ENCODE data around the gene TMEM54.

TMEM54 gene

DNA sequence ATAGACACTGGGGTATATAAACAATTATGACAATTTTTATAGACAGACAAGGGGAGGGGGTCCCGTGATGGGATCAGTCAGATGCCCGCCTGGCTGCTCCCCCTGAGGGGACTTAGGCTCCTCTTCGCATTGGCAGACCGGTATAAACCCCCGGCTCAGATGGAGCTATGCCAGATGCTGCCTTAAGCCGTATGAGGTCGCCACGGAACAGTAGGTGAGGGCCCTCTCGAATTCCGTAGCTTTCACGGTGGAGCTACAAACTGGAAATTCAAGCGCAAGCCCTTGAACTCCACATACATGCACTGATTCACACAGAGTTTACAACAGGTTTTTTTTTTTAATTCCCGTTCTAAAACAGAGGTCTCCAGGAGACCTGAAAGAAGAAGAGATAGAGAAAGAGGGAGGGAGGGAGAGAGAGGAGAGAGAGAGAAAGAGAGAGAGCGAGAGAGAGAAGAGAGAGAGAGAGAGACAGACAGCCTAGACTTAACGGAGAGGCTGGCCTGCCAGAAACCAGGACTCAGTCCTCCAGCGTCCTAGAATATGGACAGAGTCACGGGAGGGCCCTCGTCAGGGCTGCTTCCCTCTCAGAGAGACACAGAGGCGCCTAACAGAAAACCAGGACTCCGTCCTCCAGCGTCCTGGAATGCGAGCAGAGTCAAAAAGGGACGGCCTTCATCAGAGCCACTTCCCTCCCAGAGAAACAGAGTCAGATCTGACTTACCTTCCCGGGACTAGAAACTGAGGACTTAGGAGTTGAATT is 24.4 kb upstream of the TMEM54 start:
- POLR2A ChIA-PET, result interaction anchor here (0.7 kb wide), 1 partner anchor 201 kb away, joined by 7 read pairs; no protein-coding TSS in a partner anchor
- Histone ChIP-seq H3K9me3 (ENCODE audit: control insufficient read depth, insufficient read depth, low read depth, low read length) (no peaks in the 10 kb centered on the region), H3K4me1 (ENCODE audit: control insufficient read depth, insufficient read depth, low read length) (no peaks in the 10 kb centered on the region), H3K27ac (ENCODE audit: extremely low read depth, low read depth, low read length) (no peak overlapping the region), H3K36me3 (ENCODE audit: control insufficient read depth in 2 of 2, insufficient read depth in 1 of 2, low read length in 2 of 2) (no peaks in the 10 kb centered on the region), H3K4me3 (ENCODE audit: low read depth, low read length) (no peak overlapping the region)
- CTCF ChIA-PET, result interaction anchor here (0.6 kb wide), 1 partner anchor 17 kb away, joined by 3 read pairs; no protein-coding TSS in a partner anchor
- 0 out of 2 replicates have a peak, but pooled peaks have one; percentile 16 for TF ChIP-seq GLIS1 (tag by site-specific recombination; IDR thresholded peaks at IDR 0.05)
- TF ChIP-seq, protein P1, sequence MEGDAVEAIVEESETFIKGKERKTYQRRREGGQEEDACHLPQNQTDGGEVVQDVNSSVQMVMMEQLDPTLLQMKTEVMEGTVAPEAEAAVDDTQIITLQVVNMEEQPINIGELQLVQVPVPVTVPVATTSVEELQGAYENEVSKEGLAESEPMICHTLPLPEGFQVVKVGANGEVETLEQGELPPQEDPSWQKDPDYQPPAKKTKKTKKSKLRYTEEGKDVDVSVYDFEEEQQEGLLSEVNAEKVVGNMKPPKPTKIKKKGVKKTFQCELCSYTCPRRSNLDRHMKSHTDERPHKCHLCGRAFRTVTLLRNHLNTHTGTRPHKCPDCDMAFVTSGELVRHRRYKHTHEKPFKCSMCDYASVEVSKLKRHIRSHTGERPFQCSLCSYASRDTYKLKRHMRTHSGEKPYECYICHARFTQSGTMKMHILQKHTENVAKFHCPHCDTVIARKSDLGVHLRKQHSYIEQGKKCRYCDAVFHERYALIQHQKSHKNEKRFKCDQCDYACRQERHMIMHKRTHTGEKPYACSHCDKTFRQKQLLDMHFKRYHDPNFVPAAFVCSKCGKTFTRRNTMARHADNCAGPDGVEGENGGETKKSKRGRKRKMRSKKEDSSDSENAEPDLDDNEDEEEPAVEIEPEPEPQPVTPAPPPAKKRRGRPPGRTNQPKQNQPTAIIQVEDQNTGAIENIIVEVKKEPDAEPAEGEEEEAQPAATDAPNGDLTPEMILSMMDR (tag by site-specific recombination; IDR thresholded peaks at IDR 0.05), result no peak
- no peak for TF ChIP-seq ZNF561 (tag by site-specific recombination; IDR thresholded peaks at IDR 0.05; ENCODE audit: borderline replicate concordance)
- TF ChIP-seq ZNF596 (tag by site-specific recombination; IDR thresholded peaks at IDR 0.05), result peak; percentile 98
- TF ChIP-seq SCRT2 (tag by site-specific recombination; IDR thresholded peaks at IDR 0.05), result no peak
- TF ChIP-seq, protein P2, sequence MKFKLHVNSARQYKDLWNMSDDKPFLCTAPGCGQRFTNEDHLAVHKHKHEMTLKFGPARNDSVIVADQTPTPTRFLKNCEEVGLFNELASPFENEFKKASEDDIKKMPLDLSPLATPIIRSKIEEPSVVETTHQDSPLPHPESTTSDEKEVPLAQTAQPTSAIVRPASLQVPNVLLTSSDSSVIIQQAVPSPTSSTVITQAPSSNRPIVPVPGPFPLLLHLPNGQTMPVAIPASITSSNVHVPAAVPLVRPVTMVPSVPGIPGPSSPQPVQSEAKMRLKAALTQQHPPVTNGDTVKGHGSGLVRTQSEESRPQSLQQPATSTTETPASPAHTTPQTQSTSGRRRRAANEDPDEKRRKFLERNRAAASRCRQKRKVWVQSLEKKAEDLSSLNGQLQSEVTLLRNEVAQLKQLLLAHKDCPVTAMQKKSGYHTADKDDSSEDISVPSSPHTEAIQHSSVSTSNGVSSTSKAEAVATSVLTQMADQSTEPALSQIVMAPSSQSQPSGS (tag by site-specific recombination; IDR thresholded peaks at IDR 0.05; ENCODE audit: low read depth), result peak; percentile 3; the same call in 1 of the 2 replicates
- peak; percentile 41; the same call in 1 of the 2 replicates for TF ChIP-seq ZNF366 (tag by site-specific recombination; conservative IDR thresholded peaks at IDR 0.05)
- peak; percentile 68 for TF ChIP-seq ZNF341 (tag by site-specific recombination; IDR thresholded peaks at IDR 0.05; ENCODE audit: low read depth)
- TF ChIP-seq, protein P3, sequence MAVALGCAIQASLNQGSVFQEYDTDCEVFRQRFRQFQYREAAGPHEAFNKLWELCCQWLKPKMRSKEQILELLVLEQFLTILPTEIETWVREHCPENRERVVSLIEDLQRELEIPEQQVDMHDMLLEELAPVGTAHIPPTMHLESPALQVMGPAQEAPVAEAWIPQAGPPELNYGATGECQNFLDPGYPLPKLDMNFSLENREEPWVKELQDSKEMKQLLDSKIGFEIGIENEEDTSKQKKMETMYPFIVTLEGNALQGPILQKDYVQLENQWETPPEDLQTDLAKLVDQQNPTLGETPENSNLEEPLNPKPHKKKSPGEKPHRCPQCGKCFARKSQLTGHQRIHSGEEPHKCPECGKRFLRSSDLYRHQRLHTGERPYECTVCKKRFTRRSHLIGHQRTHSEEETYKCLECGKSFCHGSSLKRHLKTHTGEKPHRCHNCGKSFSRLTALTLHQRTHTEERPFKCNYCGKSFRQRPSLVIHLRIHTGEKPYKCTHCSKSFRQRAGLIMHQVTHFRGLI (tag by site-specific recombination; IDR thresholded peaks at IDR 0.05), result peak; percentile 99
- TF ChIP-seq PRDM1 (tag by site-specific recombination; IDR thresholded peaks at IDR 0.05), result 0 out of 2 replicates have a peak, but pooled peaks have one; percentile 35
- no peak for TF ChIP-seq ZNF654 (tag by site-specific recombination; IDR thresholded peaks at IDR 0.05; ENCODE audit: low read depth)

DNA sequence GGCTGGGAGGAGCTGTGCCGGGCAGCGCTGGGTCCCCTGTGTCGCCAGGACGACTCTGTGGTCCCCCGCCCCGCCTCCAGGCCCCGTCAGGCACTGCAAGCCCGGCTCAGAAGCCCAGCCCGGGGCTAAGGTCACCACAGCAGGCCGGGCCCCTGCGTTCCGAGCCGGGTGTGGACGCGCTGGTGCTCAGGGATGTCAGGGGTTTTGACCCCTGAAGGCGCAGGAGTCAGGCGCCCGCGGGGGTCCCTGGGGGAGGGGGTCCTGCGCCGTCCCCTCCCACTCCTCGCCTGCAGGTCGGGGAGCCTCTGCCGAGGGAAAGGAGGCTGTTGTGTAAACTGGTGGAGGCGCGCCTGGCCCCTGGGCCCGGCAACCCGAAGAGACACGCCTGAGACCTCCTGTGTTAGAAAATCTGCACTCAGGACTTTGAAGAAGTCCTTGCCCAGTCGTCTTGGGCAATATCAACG is 23.7 kb upstream of the TMEM54 start:
- Histone ChIP-seq H3K27ac (ENCODE audit: extremely low read depth, low read depth, low read length) (no peak overlapping the region), H3K9me3 (ENCODE audit: control insufficient read depth, insufficient read depth, low read depth, low read length) (no peaks in the 10 kb centered on the region), H3K4me3 (ENCODE audit: low read depth, low read length) (no peak overlapping the region), H3K36me3 (ENCODE audit: control insufficient read depth in 2 of 2, insufficient read depth in 1 of 2, low read length in 2 of 2) (no peaks in the 10 kb centered on the region), H3K4me1 (ENCODE audit: control insufficient read depth, insufficient read depth, low read length) (no peaks in the 10 kb centered on the region)
- ChIA-PET CTCF (no interaction called here), POLR2A (no interaction called here)
- TF ChIP-seq ZFP41 (tag by site-specific recombination; IDR thresholded peaks at IDR 0.05; ENCODE audit: borderline replicate concordance) (no peak), ZBTB20 (tag by site-specific recombination; IDR thresholded peaks at IDR 0.05) (no peak), SALL2 (tag by site-specific recombination; IDR thresholded peaks at IDR 0.05; ENCODE audit: borderline replicate concordance) (no peak), ZNF645 (tag by site-specific recombination; IDR thresholded peaks at IDR 0.05) (no peak), ZFP37 (tag by site-specific recombination; IDR thresholded peaks at IDR 0.05) (no peak), ZNF623 (tag by site-specific recombination; IDR thresholded peaks at IDR 0.05) (no peak), ZSCAN16 (tag by site-specific recombination; IDR thresholded peaks at IDR 0.05) (no peak), BCL11A (tag by site-specific recombination; IDR thresholded peaks at IDR 0.05; ENCODE audit: low read depth) (no peak), ZNF514 (tag by site-specific recombination; IDR thresholded peaks at IDR 0.05) (no peak), ZNF426 (tag by site-specific recombination; IDR thresholded peaks at IDR 0.05) (no peak), ZBTB7A (tag by site-specific recombination; IDR thresholded peaks at IDR 0.05; ENCODE audit: low read depth) (no peak)
- TF ChIP-seq, protein P1 (tag by site-specific recombination; IDR thresholded peaks at IDR 0.05), result no peak
- TF ChIP-seq, protein P4, sequence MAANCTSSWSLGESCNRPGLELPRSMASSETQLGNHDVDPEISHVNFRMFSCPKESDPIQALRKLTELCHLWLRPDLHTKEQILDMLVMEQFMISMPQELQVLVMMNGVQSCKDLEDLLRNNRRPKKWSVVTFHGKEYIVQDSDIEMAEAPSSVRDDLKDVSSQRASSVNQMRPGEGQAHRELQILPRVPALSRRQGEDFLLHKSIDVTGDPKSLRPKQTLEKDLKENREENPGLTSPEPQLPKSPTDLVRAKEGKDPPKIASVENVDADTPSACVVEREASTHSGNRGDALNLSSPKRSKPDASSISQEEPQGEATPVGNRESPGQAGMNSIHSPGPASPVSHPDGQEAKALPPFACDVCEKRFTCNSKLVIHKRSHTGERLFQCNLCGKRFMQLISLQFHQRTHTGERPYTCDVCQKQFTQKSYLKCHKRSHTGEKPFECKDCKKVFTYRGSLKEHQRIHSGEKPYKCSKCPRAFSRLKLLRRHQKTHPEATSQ (tag by site-specific recombination; IDR thresholded peaks at IDR 0.05), result no peak

All from HEK293 (cell line).